MM.1S (cell line): Measurements from ENCODE around the gene MYBL2.

Source experiments
- DNase-seq: peaks from one replicate; pipeline ENCODE4 v3.0.0-alpha.2; 2015
- H2AFZ ChIP-seq: fragments of 300-600 bp; sonication (generic); 2 replicates; pipeline ENCODE4 v1.6.0; 2016; ENCODE audit warnings: antibody characterized with exemption, low read length
- H3F3A ChIP-seq: fragments of 300-600 bp; sonication (generic); 2 replicates; pipeline ENCODE4 v1.6.1; 2016; ENCODE audit warnings: mild to moderate bottlenecking, antibody characterized with exemption, low read length, moderate library complexity, mixed read lengths; ENCODE audit not compliant: insufficient read depth
- H3K27ac ChIP-seq: fragments of 300-600 bp; sonication (generic); 2 replicates; pipeline ENCODE4 v1.5.1; 2016; ENCODE audit warnings: mild to moderate bottlenecking, low read length
- H3K27me3 ChIP-seq: fragments of 300-600 bp; sonication (generic); replicated peaks from 2 replicates; pipeline ENCODE4 v1.6.0; 2016; ENCODE audit warnings: low read length; ENCODE audit not compliant: insufficient read depth
- H3K36me3 ChIP-seq: fragments of 300-600 bp; sonication (generic); replicated peaks from 2 replicates; pipeline ENCODE4 v1.6.1; 2016; ENCODE audit warnings: mild to moderate bottlenecking, low read length, mixed read lengths; ENCODE audit not compliant: insufficient read depth
- H3K4me1 ChIP-seq: fragments of 300-600 bp; sonication (generic); 2 replicates; pipeline ENCODE4 v1.6.1; 2016; ENCODE audit warnings: low read length, mixed read lengths
- H3K4me2 ChIP-seq: fragments of 300-600 bp; sonication (generic); 2 replicates; pipeline ENCODE4 v1.6.0; 2016; ENCODE audit warnings: low read depth, low read length
- H3K4me3 ChIP-seq: fragments of 300-600 bp; sonication (generic); 2 replicates; pipeline ENCODE4 v1.5.1; 2016; ENCODE audit warnings: low read length, mixed read lengths
- H3K79me2 ChIP-seq: fragments of 300-600 bp; sonication (generic); 2 replicates; pipeline ENCODE4 v1.6.1; 2016; ENCODE audit warnings: mixed run types, low read length, mixed read lengths
- H3K9ac ChIP-seq: fragments of 300-600 bp; sonication (generic); 2 replicates; pipeline ENCODE4 v1.6.1; 2016; ENCODE audit warnings: low read length, mixed read lengths
- H3K9me2 ChIP-seq: fragments of 300-600 bp; sonication (generic); replicated peaks from 2 replicates; pipeline ENCODE4 v1.6.1; 2016; ENCODE audit warnings: mild to moderate bottlenecking, low read length, mixed read lengths; ENCODE audit not compliant: insufficient read depth
- H3K9me3 ChIP-seq: fragments of 300-600 bp; sonication (generic); replicated peaks from 2 replicates; pipeline ENCODE4 v1.6.1; 2016; ENCODE audit warnings: mild to moderate bottlenecking, low read length, mixed read lengths; ENCODE audit not compliant: insufficient read depth
- H4K20me1 ChIP-seq: fragments of 300-600 bp; sonication (generic); 2 replicates; pipeline ENCODE4 v1.6.1; 2016; ENCODE audit warnings: mild to moderate bottlenecking, low read length, moderate library complexity, mixed read lengths; ENCODE audit not compliant: insufficient read depth
- CTCF ChIP-seq: fragments of 300-600 bp; sonication (generic); IDR thresholded peaks from 2 replicates; pipeline ENCODE4 v1.5.1; 2016; ENCODE audit warnings: antibody characterized with exemption, low read length, mixed read lengths
- EZH2 ChIP-seq: fragments of 300-600 bp; sonication (generic); optimal IDR thresholded peaks from 2 replicates; pipeline ENCODE3; 2017; ENCODE audit warnings: low read depth, mild to moderate bottlenecking, antibody characterized with exemption, low read length, mixed read lengths
- EZH2phosphoT487 ChIP-seq: fragments of 300-600 bp; sonication (generic); IDR thresholded peaks from 2 replicates; pipeline ENCODE4 v1.6.1; 2018; ENCODE audit warnings: antibody characterized with exemption, low read length

Gene MYBL2

GRCh38 chr20:43765916-43766315 is 99.0 kb downstream of the MYBL2 start:
- Histone ChIP-seq H3K9me2 (no peaks in the 10 kb centered on the region), H4K20me1 (no peaks in the 10 kb centered on the region), H3K9ac (no peak overlapping the region), H3K36me3 (no peaks in the 10 kb centered on the region), H2AFZ (no peak overlapping the region), H3K27ac (no peak overlapping the region), H3K4me3 (no peak overlapping the region), H3K79me2 (no peaks in the 10 kb centered on the region), H3F3A (no peaks in the 10 kb centered on the region), H3K27me3 (no peaks in the 10 kb centered on the region), H3K4me1 (no peaks in the 10 kb centered on the region), H3K4me2 (no peak overlapping the region), H3K9me3 (no peaks in the 10 kb centered on the region)
- no peak for TF ChIP-seq EZH2
- TF ChIP-seq EZH2phosphoT487: no peak
- TF ChIP-seq CTCF: no peak
- DNase-seq: no peak
